ENCODE results near the gene AGBL1. TPM values are rescaled to one million over a fixed set of nuclear protein-coding genes. Genes with fewer than 3 reads are reported as not detected.
"Not testable (repeated sequence)": the region's sequence is repeated elsewhere in the genome, so short reads cannot be mapped to it uniquely, and the experiment has no call there.

AGBL1 gene
- total and polyA plus RNA-seq, 4 donors: 0.08 to 147 (median 4.7) TPM

DNA sequence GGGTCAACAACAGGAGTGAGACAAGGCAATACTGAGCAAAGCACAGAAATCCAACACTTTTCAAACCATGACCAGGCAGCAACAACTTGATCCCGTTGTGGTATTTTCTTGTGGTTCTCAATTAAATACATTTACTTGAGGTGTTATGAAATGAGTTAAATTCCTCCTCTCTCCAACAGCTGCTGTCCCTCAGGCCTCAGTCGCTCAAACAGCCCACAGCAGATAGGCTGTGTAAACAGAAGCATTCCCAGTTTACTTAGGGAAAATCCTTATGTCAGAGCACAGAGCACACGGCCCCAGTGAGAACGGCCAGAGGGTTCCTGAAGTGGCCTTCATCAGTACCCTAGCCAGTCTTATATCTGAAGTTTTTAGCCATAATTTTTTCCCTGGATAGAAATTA is 359.9 kb downstream of the AGBL1 start:
- Histone ChIP-seq H3K4me3 (no peak overlapping the region), H3K27me3 (ENCODE audit: control insufficient read depth in 3 of 3, insufficient read depth in 3 of 3, low read length in 2 of 3) (no peaks in the 10 kb centered on the region), H3K9me3 (ENCODE audit: control insufficient read depth in 4 of 4, insufficient read depth in 3 of 4, low read length in 3 of 4) (no peaks in the 10 kb centered on the region), H3K27ac (ENCODE audit: low read depth in 1 of 2, low read length in 1 of 2) (no peak overlapping the region), H3K36me3 (ENCODE audit: control insufficient read depth in 4 of 4, insufficient read depth in 4 of 4, low read length in 4 of 4) (no peaks in the 10 kb centered on the region), H3K9ac (ENCODE audit: insufficient read depth in 1 of 2, low read length in 2 of 2) (no peak overlapping the region), H3K4me1 (ENCODE audit: control insufficient read depth in 5 of 5, insufficient read depth in 5 of 5, low read length in 5 of 5) (peaks cover 0 to 19% (median 6%) of the 10 kb centered on the region in 5 donors)
- TF ChIP-seq, protein P1, sequence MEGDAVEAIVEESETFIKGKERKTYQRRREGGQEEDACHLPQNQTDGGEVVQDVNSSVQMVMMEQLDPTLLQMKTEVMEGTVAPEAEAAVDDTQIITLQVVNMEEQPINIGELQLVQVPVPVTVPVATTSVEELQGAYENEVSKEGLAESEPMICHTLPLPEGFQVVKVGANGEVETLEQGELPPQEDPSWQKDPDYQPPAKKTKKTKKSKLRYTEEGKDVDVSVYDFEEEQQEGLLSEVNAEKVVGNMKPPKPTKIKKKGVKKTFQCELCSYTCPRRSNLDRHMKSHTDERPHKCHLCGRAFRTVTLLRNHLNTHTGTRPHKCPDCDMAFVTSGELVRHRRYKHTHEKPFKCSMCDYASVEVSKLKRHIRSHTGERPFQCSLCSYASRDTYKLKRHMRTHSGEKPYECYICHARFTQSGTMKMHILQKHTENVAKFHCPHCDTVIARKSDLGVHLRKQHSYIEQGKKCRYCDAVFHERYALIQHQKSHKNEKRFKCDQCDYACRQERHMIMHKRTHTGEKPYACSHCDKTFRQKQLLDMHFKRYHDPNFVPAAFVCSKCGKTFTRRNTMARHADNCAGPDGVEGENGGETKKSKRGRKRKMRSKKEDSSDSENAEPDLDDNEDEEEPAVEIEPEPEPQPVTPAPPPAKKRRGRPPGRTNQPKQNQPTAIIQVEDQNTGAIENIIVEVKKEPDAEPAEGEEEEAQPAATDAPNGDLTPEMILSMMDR (IDR thresholded peaks at IDR 0.05; ENCODE audit: control extremely low read depth, extremely low read depth): no peak
- DNase-seq (peak; percentile 84 to 94 (median 93)), ATAC-seq (ENCODE audit: insufficient read depth, low FRiP score) (no peak)
- 38 to 70% methylated on average over 4 of the region's 4 CpGs for WGBS, 2 donors

DNA sequence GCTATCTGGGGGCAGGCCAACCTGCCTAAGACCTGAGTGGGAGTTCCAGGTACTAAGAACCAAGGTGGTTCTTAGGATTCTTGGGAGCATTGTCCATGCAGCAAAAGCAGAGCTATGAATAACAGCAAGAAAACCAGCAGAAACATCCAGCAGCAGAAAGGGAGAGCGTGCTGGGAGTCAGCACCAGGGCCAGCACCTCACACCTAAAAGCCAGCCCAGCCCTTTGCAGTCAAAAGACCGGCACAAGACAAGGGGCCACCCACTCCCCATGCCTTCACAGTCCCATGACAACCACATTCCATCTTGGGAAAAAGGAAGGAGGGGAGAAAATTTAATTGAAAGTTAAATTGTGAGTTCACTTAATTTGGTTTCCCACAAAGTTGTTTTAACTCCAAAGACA is 364.9 kb downstream of the AGBL1 start:
- no peak for ATAC-seq (ENCODE audit: insufficient read depth, low FRiP score)
- H3K27ac ChIP-seq (ENCODE audit: low read depth in 1 of 2, low read length in 1 of 2): no peak overlapping the region
- TF ChIP-seq, protein P1 (IDR thresholded peaks at IDR 0.05; ENCODE audit: control extremely low read depth, extremely low read depth): no peak
- no peak overlapping the region for H3K4me3 ChIP-seq
- no peak overlapping the region for H3K9ac ChIP-seq (ENCODE audit: insufficient read depth in 1 of 2, low read length in 2 of 2)
- peaks cover 0 to 7% (median under 1%) of the 10 kb centered on the region in 5 donors for H3K4me1 ChIP-seq (ENCODE audit: control insufficient read depth in 5 of 5, insufficient read depth in 5 of 5, low read length in 5 of 5)
- WGBS, 2 donors: 14 to 22% methylated on average over 2 of the region's 2 CpGs
- H3K27me3 ChIP-seq (ENCODE audit: control insufficient read depth in 3 of 3, insufficient read depth in 3 of 3, low read length in 2 of 3): no peaks in the 10 kb centered on the region
- no peaks in the 10 kb centered on the region for H3K9me3 ChIP-seq (ENCODE audit: control insufficient read depth in 4 of 4, insufficient read depth in 3 of 4, low read length in 3 of 4)
- no peaks in the 10 kb centered on the region for H3K36me3 ChIP-seq (ENCODE audit: control insufficient read depth in 4 of 4, insufficient read depth in 4 of 4, low read length in 4 of 4)
- peak; percentile 30 to 52 (median 39) for DNase-seq

DNA sequence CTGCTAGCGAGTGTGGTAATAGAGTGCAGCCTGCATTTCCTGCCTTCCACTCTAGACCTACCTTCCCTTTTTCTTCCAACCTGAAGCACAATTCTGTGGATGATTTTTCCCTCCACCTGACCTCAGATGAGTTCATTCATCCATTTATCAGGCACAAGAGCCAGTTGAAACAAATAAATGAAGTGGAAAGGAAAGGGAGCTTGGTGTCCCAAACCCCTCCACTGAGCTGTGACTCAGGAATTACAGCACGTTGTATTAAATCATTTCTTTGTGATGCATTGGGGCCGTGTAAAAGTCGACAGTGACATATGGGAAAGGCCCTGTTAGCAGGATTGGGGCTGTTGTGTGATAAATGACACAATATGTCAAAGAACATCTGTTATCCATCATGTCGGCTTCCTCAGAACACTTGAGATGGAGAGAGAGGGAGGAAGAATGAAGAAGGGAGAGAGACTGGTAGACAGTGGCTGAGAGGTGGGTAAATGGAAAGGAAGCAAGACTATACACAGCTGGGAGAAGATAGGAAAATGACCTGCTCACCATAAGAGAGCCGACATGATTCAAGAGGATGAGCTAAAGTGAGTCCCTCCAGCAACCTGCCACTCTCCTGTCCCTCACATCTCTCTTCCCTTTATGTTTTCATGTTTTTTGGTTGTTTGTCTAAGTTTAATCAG is 366.0 kb downstream of the AGBL1 start:
- Histone ChIP-seq H3K36me3 (ENCODE audit: control insufficient read depth in 4 of 4, insufficient read depth in 4 of 4, low read length in 4 of 4) (no peaks in the 10 kb centered on the region), H3K9ac (ENCODE audit: insufficient read depth in 1 of 2, low read length in 2 of 2) (no peak overlapping the region), H3K27ac (ENCODE audit: low read depth in 1 of 2, low read length in 1 of 2) (no peak overlapping the region), H3K9me3 (ENCODE audit: control insufficient read depth in 4 of 4, insufficient read depth in 3 of 4, low read length in 3 of 4) (no peaks in the 10 kb centered on the region), H3K4me1 (ENCODE audit: control insufficient read depth in 5 of 5, insufficient read depth in 5 of 5, low read length in 5 of 5) (peaks cover 0 to 1% (median 0%) of the 10 kb centered on the region in 5 donors), H3K27me3 (ENCODE audit: control insufficient read depth in 3 of 3, insufficient read depth in 3 of 3, low read length in 2 of 3) (no peaks in the 10 kb centered on the region), H3K4me3 (no peak overlapping the region)
- DNase-seq: no peak
- whole genome bisulfite sequencing, 2 donors: 52 to 53% methylated on average over 6 of the region's 6 CpGs
- no peak for ATAC-seq (ENCODE audit: insufficient read depth, low FRiP score)
- TF ChIP-seq, protein P1 (IDR thresholded peaks at IDR 0.05; ENCODE audit: control extremely low read depth, extremely low read depth): no peak

DNA sequence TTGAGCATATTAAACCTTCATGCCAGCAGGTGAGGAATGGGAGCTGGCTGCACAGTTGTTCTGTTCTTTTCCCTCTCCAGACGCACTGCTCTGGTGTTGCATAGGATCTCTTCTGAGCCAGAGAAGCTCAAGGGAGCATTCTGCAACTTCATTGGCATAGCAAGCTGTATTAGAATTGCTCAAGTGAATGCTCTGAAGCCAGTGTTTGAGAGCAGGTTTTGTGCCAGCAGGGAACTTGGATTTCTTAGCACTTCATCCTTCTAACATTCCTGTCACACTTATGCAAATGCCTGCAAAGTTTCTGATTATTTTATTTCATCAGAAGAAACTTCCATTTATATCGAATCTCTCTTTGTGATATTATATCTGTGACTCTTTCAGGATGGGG is 366.6 kb downstream of the AGBL1 start:
- ATAC-seq (ENCODE audit: insufficient read depth, low FRiP score): no peak
- no peaks in the 10 kb centered on the region for H3K9me3 ChIP-seq (ENCODE audit: control insufficient read depth in 4 of 4, insufficient read depth in 3 of 4, low read length in 3 of 4)
- DNase-seq: peak in 2 of 3 donors; percentile 21 to 40
- H3K27ac ChIP-seq (ENCODE audit: low read depth in 1 of 2, low read length in 1 of 2): no peak overlapping the region
- H3K27me3 ChIP-seq (ENCODE audit: control insufficient read depth in 3 of 3, insufficient read depth in 3 of 3, low read length in 2 of 3): no peaks in the 10 kb centered on the region
- H3K36me3 ChIP-seq (ENCODE audit: control insufficient read depth in 4 of 4, insufficient read depth in 4 of 4, low read length in 4 of 4): no peaks in the 10 kb centered on the region
- H3K4me3 ChIP-seq: no peak overlapping the region
- peaks cover 0 to 1% (median 0%) of the 10 kb centered on the region in 5 donors for H3K4me1 ChIP-seq (ENCODE audit: control insufficient read depth in 5 of 5, insufficient read depth in 5 of 5, low read length in 5 of 5)
- 71 to 77% methylated on average over 2 of the region's 2 CpGs for WGBS, 2 donors
- no peak overlapping the region for H3K9ac ChIP-seq (ENCODE audit: insufficient read depth in 1 of 2, low read length in 2 of 2)
- TF ChIP-seq, protein P1 (IDR thresholded peaks at IDR 0.05; ENCODE audit: control extremely low read depth, extremely low read depth): no peak

DNA sequence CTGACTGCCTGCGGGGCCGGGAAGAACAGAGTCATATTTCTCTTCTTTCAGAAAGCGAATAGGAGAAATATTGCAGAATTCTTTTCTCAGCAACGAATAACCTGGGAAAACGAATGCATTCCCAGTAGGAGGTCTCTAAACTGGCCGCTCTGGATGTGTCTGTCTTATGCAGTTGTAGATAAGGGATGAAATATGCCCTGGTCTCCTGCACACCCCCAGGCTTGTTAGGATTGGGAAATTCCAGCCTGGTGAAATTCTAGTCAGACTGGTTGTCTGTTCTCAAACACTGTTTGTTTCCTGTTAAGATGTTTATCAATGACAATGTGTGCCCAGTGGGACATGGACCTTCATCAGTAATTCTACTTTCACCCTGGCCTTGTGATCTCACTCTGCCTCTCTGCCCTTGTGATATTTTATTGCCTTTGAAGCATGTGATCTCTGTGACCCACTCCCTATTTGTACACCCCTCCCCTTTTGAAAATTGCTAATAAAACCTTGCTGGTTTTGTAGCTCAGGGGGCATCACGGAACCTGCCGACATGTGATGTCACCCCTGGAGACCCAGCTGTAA is 385.9 kb downstream of the AGBL1 start:
- not testable (repeated sequence) for H3K4me3 ChIP-seq; ATAC-seq (ENCODE audit: insufficient read depth, low FRiP score); H3K4me1 ChIP-seq (ENCODE audit: control insufficient read depth in 5 of 5, insufficient read depth in 5 of 5, low read length in 5 of 5); DNase-seq; H3K27ac ChIP-seq (ENCODE audit: low read depth in 1 of 2, low read length in 1 of 2); H3K27me3 ChIP-seq (ENCODE audit: control insufficient read depth in 3 of 3, insufficient read depth in 3 of 3, low read length in 2 of 3); H3K9ac ChIP-seq (ENCODE audit: insufficient read depth in 1 of 2, low read length in 2 of 2); H3K9me3 ChIP-seq (ENCODE audit: control insufficient read depth in 4 of 4, insufficient read depth in 3 of 4, low read length in 3 of 4); H3K36me3 ChIP-seq (ENCODE audit: control insufficient read depth in 4 of 4, insufficient read depth in 4 of 4, low read length in 4 of 4)
- WGBS, 2 donors: 85 to 92% methylated on average over 8 of the region's 8 CpGs
